ENCODE data around the gene RUFY1.

Gene RUFY1

GRCh38 chr5:179613460-179614071, 63.2 kb downstream of the RUFY1 start:
- H2AFZ ChIP-seq (ENCODE audit: low read length), result no peak overlapping the region
- H3K36me3 ChIP-seq (replicated peaks in 1 of 2; ENCODE audit: control insufficient read depth in 2 of 2, insufficient read depth in 2 of 2, low read length in 2 of 2), result peaks cover 60 to 94% of the 10 kb centered on the region in 2 donors

GRCh38 chr5:179614745-179615144, 64.4 kb downstream of the RUFY1 start:
- H3K4me3 ChIP-seq (ENCODE audit: low read length in 2 of 2), result no peak overlapping the region
- H4K8ac ChIP-seq (ENCODE audit: low read depth, low read length), result no peak overlapping the region
- H3K4me2 ChIP-seq (ENCODE audit: insufficient read depth, low read length, poor library complexity, severe bottlenecking), result no peak overlapping the region
- H2AK5ac ChIP-seq (ENCODE audit: low read depth, low read length), result no peak overlapping the region
- H3K27me3 ChIP-seq (ENCODE audit: control insufficient read depth in 3 of 3, insufficient read depth in 3 of 3, low read depth in 1 of 3, low read length in 3 of 3), result no peaks in the 10 kb centered on the region
- H2BK5ac ChIP-seq (ENCODE audit: low read length), result no peak overlapping the region
- H3K23ac ChIP-seq (ENCODE audit: low read depth, low read length, poor library complexity), result no peak overlapping the region
- no peak overlapping the region for H3K9ac ChIP-seq (ENCODE audit: low read depth, low read length, poor library complexity)
- no peak overlapping the region for H2AFZ ChIP-seq (ENCODE audit: low read length)
- no peak overlapping the region for H3K14ac ChIP-seq (ENCODE audit: low read length)
- H3K79me1 ChIP-seq (ENCODE audit: low read depth, low read length), result peaks cover 2% of the 10 kb centered on the region
- H2BK12ac ChIP-seq (ENCODE audit: low read length), result no peak overlapping the region
- H2BK120ac ChIP-seq (ENCODE audit: low read depth, low read length), result no peak overlapping the region
- no peak overlapping the region for H2BK15ac ChIP-seq (ENCODE audit: low read length)
- H4K91ac ChIP-seq (ENCODE audit: low read depth, low read length, poor library complexity), result no peak overlapping the region
- WGBS, 2 donors (ENCODE audit: extremely low coverage in 2 of 2, insufficient read length in 2 of 2, insufficient replicate concordance in 1 of 2), result no CpG with 5 or more reads among the region's 8 CpGs
- no peak overlapping the region for H3K18ac ChIP-seq (ENCODE audit: low read length)
- DNase-seq (ENCODE audit: low spot score), result no peak
- H3K4ac ChIP-seq (ENCODE audit: low read length), result no peak overlapping the region
- H3K9me3 ChIP-seq (replicated peaks in 1 of 2; ENCODE audit: control insufficient read depth in 2 of 2, insufficient read depth in 1 of 2, low read depth in 1 of 2, low read length in 2 of 2), result no peaks in the 10 kb centered on the region
- H3K27ac ChIP-seq (replicated peaks; ENCODE audit: low read length), result no peak overlapping the region
- peaks cover 1 to 10% of the 10 kb centered on the region in 2 donors for H3K4me1 ChIP-seq (ENCODE audit: control insufficient read depth in 2 of 2, insufficient read depth in 1 of 2, low read depth in 1 of 2, low read length in 2 of 2)
- peaks cover 59 to 98% of the 10 kb centered on the region in 2 donors for H3K36me3 ChIP-seq (replicated peaks in 1 of 2; ENCODE audit: control insufficient read depth in 2 of 2, insufficient read depth in 2 of 2, low read length in 2 of 2)

More at GRCh38 chr5:179613460-179614071, 63.2 kb downstream of the RUFY1 start:
- Histone ChIP-seq H2BK15ac (ENCODE audit: low read length) (no peak overlapping the region), H4K91ac (ENCODE audit: low read depth, low read length, poor library complexity) (no peak overlapping the region), H3K4ac (ENCODE audit: low read length) (no peak overlapping the region), H3K9ac (ENCODE audit: low read depth, low read length, poor library complexity) (no peak overlapping the region), H2BK12ac (ENCODE audit: low read length) (no peak overlapping the region), H3K14ac (ENCODE audit: low read length) (no peak overlapping the region), H4K8ac (ENCODE audit: low read depth, low read length) (no peak overlapping the region), H3K23ac (ENCODE audit: low read depth, low read length, poor library complexity) (no peak overlapping the region), H3K18ac (ENCODE audit: low read length) (no peak overlapping the region), H3K79me1 (ENCODE audit: low read depth, low read length) (peaks cover 2% of the 10 kb centered on the region), H3K4me2 (ENCODE audit: insufficient read depth, low read length, poor library complexity, severe bottlenecking) (no peak overlapping the region), H2BK5ac (ENCODE audit: low read length) (no peak overlapping the region), H2AK5ac (ENCODE audit: low read depth, low read length) (no peak overlapping the region), H3K27me3 (ENCODE audit: control insufficient read depth in 3 of 3, insufficient read depth in 3 of 3, low read depth in 1 of 3, low read length in 3 of 3) (no peaks in the 10 kb centered on the region), H2BK120ac (ENCODE audit: low read depth, low read length) (no peak overlapping the region), H3K27ac (replicated peaks; ENCODE audit: low read length) (no peak overlapping the region), H3K4me3 (ENCODE audit: low read length in 2 of 2) (no peak overlapping the region), H3K4me1 (ENCODE audit: control insufficient read depth in 2 of 2, insufficient read depth in 1 of 2, low read depth in 1 of 2, low read length in 2 of 2) (no peaks in the 10 kb centered on the region), H3K9me3 (replicated peaks in 1 of 2; ENCODE audit: control insufficient read depth in 2 of 2, insufficient read depth in 1 of 2, low read depth in 1 of 2, low read length in 2 of 2) (no peaks in the 10 kb centered on the region)
- no CpG with 5 or more reads among the region's 8 CpGs for WGBS, 2 donors (ENCODE audit: extremely low coverage in 2 of 2, insufficient read length in 2 of 2, insufficient replicate concordance in 1 of 2)
- no peak for DNase-seq (ENCODE audit: low spot score)

GRCh38 chr5:179615203-179615602, 64.8 kb downstream of the RUFY1 start:
- no peaks in the 10 kb centered on the region for H3K9me3 ChIP-seq (replicated peaks in 1 of 2; ENCODE audit: control insufficient read depth in 2 of 2, insufficient read depth in 1 of 2, low read depth in 1 of 2, low read length in 2 of 2)
- no peak overlapping the region for H2AFZ ChIP-seq (ENCODE audit: low read length)
- H4K8ac ChIP-seq (ENCODE audit: low read depth, low read length), result no peak overlapping the region
- no peak overlapping the region for H3K14ac ChIP-seq (ENCODE audit: low read length)
- H2AK5ac ChIP-seq (ENCODE audit: low read depth, low read length), result no peak overlapping the region
- H3K9ac ChIP-seq (ENCODE audit: low read depth, low read length, poor library complexity), result no peak overlapping the region
- no peak overlapping the region for H3K4me2 ChIP-seq (ENCODE audit: insufficient read depth, low read length, poor library complexity, severe bottlenecking)
- H3K27ac ChIP-seq (replicated peaks; ENCODE audit: low read length), result no peak overlapping the region
- no CpG with 5 or more reads among the region's 2 CpGs for WGBS, 2 donors (ENCODE audit: extremely low coverage in 2 of 2, insufficient read length in 2 of 2, insufficient replicate concordance in 1 of 2)
- H3K79me1 ChIP-seq (ENCODE audit: low read depth, low read length), result peaks cover 2% of the 10 kb centered on the region
- no peak overlapping the region for H2BK12ac ChIP-seq (ENCODE audit: low read length)
- peaks cover 1 to 13% of the 10 kb centered on the region in 2 donors for H3K4me1 ChIP-seq (ENCODE audit: control insufficient read depth in 2 of 2, insufficient read depth in 1 of 2, low read depth in 1 of 2, low read length in 2 of 2)
- no peak overlapping the region for H2BK120ac ChIP-seq (ENCODE audit: low read depth, low read length)
- H3K23ac ChIP-seq (ENCODE audit: low read depth, low read length, poor library complexity), result no peak overlapping the region
- no peak overlapping the region for H3K4me3 ChIP-seq (ENCODE audit: low read length in 2 of 2)
- H3K36me3 ChIP-seq (replicated peaks in 1 of 2; ENCODE audit: control insufficient read depth in 2 of 2, insufficient read depth in 2 of 2, low read length in 2 of 2), result peaks cover 56 to 98% of the 10 kb centered on the region in 2 donors
- H2BK15ac ChIP-seq (ENCODE audit: low read length), result no peak overlapping the region
- no peak overlapping the region for H3K18ac ChIP-seq (ENCODE audit: low read length)
- no peak for DNase-seq (ENCODE audit: low spot score)
- H3K4ac ChIP-seq (ENCODE audit: low read length), result no peak overlapping the region
- H4K91ac ChIP-seq (ENCODE audit: low read depth, low read length, poor library complexity), result no peak overlapping the region
- no peaks in the 10 kb centered on the region for H3K27me3 ChIP-seq (ENCODE audit: control insufficient read depth in 3 of 3, insufficient read depth in 3 of 3, low read depth in 1 of 3, low read length in 3 of 3)
- H2BK5ac ChIP-seq (ENCODE audit: low read length), result no peak overlapping the region

GRCh38 chr5:179616002-179616594, 65.7 kb downstream of the RUFY1 start:
- DNase-seq (ENCODE audit: low spot score), result no peak

More at GRCh38 chr5:179616002-179616594, 65.7 kb downstream of the RUFY1 start:
- Histone ChIP-seq H2BK5ac (ENCODE audit: low read length) (no peak overlapping the region), H3K4me1 (ENCODE audit: control insufficient read depth in 2 of 2, insufficient read depth in 1 of 2, low read depth in 1 of 2, low read length in 2 of 2) (peaks cover 3 to 22% of the 10 kb centered on the region in 2 donors), H3K14ac (ENCODE audit: low read length) (no peak overlapping the region), H3K36me3 (replicated peaks in 1 of 2; ENCODE audit: control insufficient read depth in 2 of 2, insufficient read depth in 2 of 2, low read length in 2 of 2) (peaks cover 55 to 98% of the 10 kb centered on the region in 2 donors), H3K27ac (replicated peaks; ENCODE audit: low read length) (no peak overlapping the region), H3K27me3 (ENCODE audit: control insufficient read depth in 3 of 3, insufficient read depth in 3 of 3, low read depth in 1 of 3, low read length in 3 of 3) (no peaks in the 10 kb centered on the region), H3K23ac (ENCODE audit: low read depth, low read length, poor library complexity) (no peak overlapping the region), H4K8ac (ENCODE audit: low read depth, low read length) (no peak overlapping the region), H3K9ac (ENCODE audit: low read depth, low read length, poor library complexity) (no peak overlapping the region), H2BK120ac (ENCODE audit: low read depth, low read length) (no peak overlapping the region), H3K4ac (ENCODE audit: low read length) (no peak overlapping the region), H3K4me3 (ENCODE audit: low read length in 2 of 2) (no peak overlapping the region), H4K91ac (ENCODE audit: low read depth, low read length, poor library complexity) (no peak overlapping the region), H3K9me3 (replicated peaks in 1 of 2; ENCODE audit: control insufficient read depth in 2 of 2, insufficient read depth in 1 of 2, low read depth in 1 of 2, low read length in 2 of 2) (no peaks in the 10 kb centered on the region), H2AK5ac (ENCODE audit: low read depth, low read length) (no peak overlapping the region), H2BK15ac (ENCODE audit: low read length) (no peak overlapping the region), H2BK12ac (ENCODE audit: low read length) (no peak overlapping the region), H3K18ac (ENCODE audit: low read length) (no peak overlapping the region), H3K4me2 (ENCODE audit: insufficient read depth, low read length, poor library complexity, severe bottlenecking) (no peak overlapping the region), H3K79me1 (ENCODE audit: low read depth, low read length) (peaks cover 2% of the 10 kb centered on the region), H2AFZ (ENCODE audit: low read length) (no peak overlapping the region)
- no CpG with 5 or more reads among the region's 9 CpGs for WGBS, 2 donors (ENCODE audit: extremely low coverage in 2 of 2, insufficient read length in 2 of 2, insufficient replicate concordance in 1 of 2)

Measured in neuronal stem cell (in vitro differentiated cells).